ENCODE measurements around the gene FCHO2.
"Not testable (repeated sequence)": the region's sequence is repeated elsewhere in the genome, so short reads cannot be mapped to it uniquely, and the experiment has no call there.

The FCHO2 gene

GRCh38 chr5:72955143-72955767 is 586 bp upstream of the FCHO2 start:
- no peak for DNase-seq (ENCODE audit: low read depth)

- peak; percentile 11 for DNase-seq (ENCODE audit: low read depth)
Observed at GRCh38 chr5:72956324-72957140, 691 bp downstream of the FCHO2 start.

GRCh38 chr5:72957337-72957736 is 1.5 kb downstream of the FCHO2 start:
- DNase-seq (ENCODE audit: low read depth): no peak

GRCh38 chr5:72959257-72959656 is 3.4 kb downstream of the FCHO2 start:
- no peak for DNase-seq (ENCODE audit: low read depth)

GRCh38 chr5:72974481-72974880 is 18.6 kb downstream of the FCHO2 start:
- DNase-seq (ENCODE audit: low read depth): not testable (repeated sequence)

- not testable (repeated sequence) for DNase-seq (ENCODE audit: low read depth)
Observed at GRCh38 chr5:72976810-72977209, 21.0 kb downstream of the FCHO2 start.

- no peak for DNase-seq (ENCODE audit: low read depth)
Observed at GRCh38 chr5:72985719-72986118, 29.9 kb downstream of the FCHO2 start.

- no peak for DNase-seq (ENCODE audit: low read depth)
Observed at GRCh38 chr5:72988769-72989168, 32.9 kb downstream of the FCHO2 start.

- no peak for DNase-seq (ENCODE audit: low read depth)
Observed at GRCh38 chr5:72991394-72991793, 35.6 kb downstream of the FCHO2 start.

- DNase-seq (ENCODE audit: low read depth): no peak
Observed at GRCh38 chr5:72994578-72994977, 38.7 kb downstream of the FCHO2 start.

GRCh38 chr5:72996632-72997031 is 40.8 kb downstream of the FCHO2 start:
- no peak for DNase-seq (ENCODE audit: low read depth)

- no peak for DNase-seq (ENCODE audit: low read depth)
Observed at GRCh38 chr5:72999916-73000315, 44.1 kb downstream of the FCHO2 start.

- DNase-seq (ENCODE audit: low read depth): no peak
Observed at GRCh38 chr5:73005886-73006285, 50.0 kb downstream of the FCHO2 start.

GRCh38 chr5:73007051-73007450 is 51.2 kb downstream of the FCHO2 start:
- DNase-seq (ENCODE audit: low read depth): no peak

GRCh38 chr5:73008831-73009230 is 53.0 kb downstream of the FCHO2 start:
- no peak for DNase-seq (ENCODE audit: low read depth)

- not testable (repeated sequence) for DNase-seq (ENCODE audit: low read depth)
Observed at GRCh38 chr5:73011612-73012011, 55.8 kb downstream of the FCHO2 start.

- no peak for DNase-seq (ENCODE audit: low read depth)
Observed at GRCh38 chr5:73018892-73019291, 63.1 kb downstream of the FCHO2 start.

GRCh38 chr5:73019766-73020165 is 63.9 kb downstream of the FCHO2 start:
- DNase-seq (ENCODE audit: low read depth): no peak

- no peak for DNase-seq (ENCODE audit: low read depth)
Observed at GRCh38 chr5:73022471-73023169, 66.8 kb downstream of the FCHO2 start.

GRCh38 chr5:73024946-73025544 is 69.2 kb downstream of the FCHO2 start:
- not testable (repeated sequence) for DNase-seq (ENCODE audit: low read depth)

GRCh38 chr5:73027361-73027760 is 71.5 kb downstream of the FCHO2 start:
- DNase-seq (ENCODE audit: low read depth): no peak

- no peak for DNase-seq (ENCODE audit: low read depth)
Observed at GRCh38 chr5:73027816-73028215, 72.0 kb downstream of the FCHO2 start.

All from activated T-helper 9 cell treated with anti-CD3 and anti-CD28 coated beads, Interleukin-2, amount 50 U/mL, for 16 hours (primary cell).